Measurements from ENCODE around the gene MRPS23.
A peak's percentile ranks its signal among the peaks of the same experiment; 100 is the strongest.

Gene MRPS23

DNA sequence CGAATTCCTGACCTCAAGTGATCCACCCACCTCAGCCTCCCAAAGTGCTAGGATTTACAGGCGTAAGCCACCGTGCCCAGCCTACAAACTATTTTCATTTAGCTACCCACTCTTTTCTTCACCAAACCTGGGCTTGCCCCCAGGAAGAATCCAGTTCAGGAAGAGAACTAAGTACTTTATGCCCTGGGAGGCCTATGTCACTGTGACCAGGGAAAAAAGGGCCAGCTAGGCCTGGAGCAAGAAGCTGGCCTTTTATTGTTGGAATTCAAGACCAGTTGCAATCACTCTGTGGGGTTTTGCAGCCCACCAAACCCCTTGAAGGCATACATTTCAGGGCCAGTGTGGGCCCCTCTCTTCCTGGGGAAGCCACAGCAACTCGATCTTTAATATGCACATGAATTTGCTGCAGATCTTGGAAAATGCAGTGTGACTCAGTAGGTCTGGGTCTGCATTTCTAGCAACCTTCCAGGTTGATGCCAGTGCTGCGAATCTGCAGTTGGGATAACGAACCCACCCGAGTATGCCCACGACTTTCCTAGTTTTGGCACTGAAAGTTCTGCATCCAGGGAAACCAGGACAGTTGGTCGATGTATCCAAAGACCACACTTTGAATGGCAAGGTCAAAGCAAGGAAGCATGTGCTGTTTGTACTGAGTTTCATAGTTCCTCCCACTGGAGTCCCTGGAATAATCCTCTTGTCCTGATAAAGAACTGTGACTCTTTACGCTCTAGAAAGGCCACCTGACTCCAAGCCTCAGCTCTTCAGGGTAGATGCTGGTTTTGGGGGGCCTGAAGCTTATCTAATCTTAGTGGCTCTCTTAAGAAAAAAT is 7.2 kb upstream of the MRPS23 start:
- Histone ChIP-seq H3K9ac (ENCODE audit: low read length) (no peak overlapping the region), H3K4me3 (ENCODE audit: low read depth, low read length, poor library complexity, severe bottlenecking) (no peak overlapping the region), H3K9me2 (ENCODE audit: low read depth, low read length) (no peaks in the 10 kb centered on the region), H3K36me3 (ENCODE audit: insufficient read depth, low read length) (no peaks in the 10 kb centered on the region), H2AFZ (ENCODE audit: low read length) (no peak overlapping the region), H3K79me2 (ENCODE audit: insufficient read depth, low read length) (no peaks in the 10 kb centered on the region), H3K27ac (ENCODE audit: low read depth, low read length, poor library complexity, severe bottlenecking) (no peak overlapping the region), H3K27me3 (ENCODE audit: insufficient read depth, low read length) (no peaks in the 10 kb centered on the region; the same call in 1 of the 2 replicates), H3K4me2 (ENCODE audit: low read length) (no peak overlapping the region), H3K4me1 (ENCODE audit: insufficient read depth, low read length, severe bottlenecking) (peaks cover 17% of the 10 kb centered on the region), H4K20me1 (ENCODE audit: insufficient read depth, low read length) (no peaks in the 10 kb centered on the region), H3F3A (ENCODE audit: insufficient read depth, low read length) (no peaks in the 10 kb centered on the region), H3K9me3 (ENCODE audit: low read length) (no peaks in the 10 kb centered on the region)
- no peak for TF ChIP-seq EZH2 (IDR thresholded peaks at IDR 0.05; ENCODE audit: borderline replicate concordance, low read length)
- TF ChIP-seq, protein P1, sequence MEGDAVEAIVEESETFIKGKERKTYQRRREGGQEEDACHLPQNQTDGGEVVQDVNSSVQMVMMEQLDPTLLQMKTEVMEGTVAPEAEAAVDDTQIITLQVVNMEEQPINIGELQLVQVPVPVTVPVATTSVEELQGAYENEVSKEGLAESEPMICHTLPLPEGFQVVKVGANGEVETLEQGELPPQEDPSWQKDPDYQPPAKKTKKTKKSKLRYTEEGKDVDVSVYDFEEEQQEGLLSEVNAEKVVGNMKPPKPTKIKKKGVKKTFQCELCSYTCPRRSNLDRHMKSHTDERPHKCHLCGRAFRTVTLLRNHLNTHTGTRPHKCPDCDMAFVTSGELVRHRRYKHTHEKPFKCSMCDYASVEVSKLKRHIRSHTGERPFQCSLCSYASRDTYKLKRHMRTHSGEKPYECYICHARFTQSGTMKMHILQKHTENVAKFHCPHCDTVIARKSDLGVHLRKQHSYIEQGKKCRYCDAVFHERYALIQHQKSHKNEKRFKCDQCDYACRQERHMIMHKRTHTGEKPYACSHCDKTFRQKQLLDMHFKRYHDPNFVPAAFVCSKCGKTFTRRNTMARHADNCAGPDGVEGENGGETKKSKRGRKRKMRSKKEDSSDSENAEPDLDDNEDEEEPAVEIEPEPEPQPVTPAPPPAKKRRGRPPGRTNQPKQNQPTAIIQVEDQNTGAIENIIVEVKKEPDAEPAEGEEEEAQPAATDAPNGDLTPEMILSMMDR (IDR thresholded peaks at IDR 0.05; ENCODE audit: low read length): no peak

DNA sequence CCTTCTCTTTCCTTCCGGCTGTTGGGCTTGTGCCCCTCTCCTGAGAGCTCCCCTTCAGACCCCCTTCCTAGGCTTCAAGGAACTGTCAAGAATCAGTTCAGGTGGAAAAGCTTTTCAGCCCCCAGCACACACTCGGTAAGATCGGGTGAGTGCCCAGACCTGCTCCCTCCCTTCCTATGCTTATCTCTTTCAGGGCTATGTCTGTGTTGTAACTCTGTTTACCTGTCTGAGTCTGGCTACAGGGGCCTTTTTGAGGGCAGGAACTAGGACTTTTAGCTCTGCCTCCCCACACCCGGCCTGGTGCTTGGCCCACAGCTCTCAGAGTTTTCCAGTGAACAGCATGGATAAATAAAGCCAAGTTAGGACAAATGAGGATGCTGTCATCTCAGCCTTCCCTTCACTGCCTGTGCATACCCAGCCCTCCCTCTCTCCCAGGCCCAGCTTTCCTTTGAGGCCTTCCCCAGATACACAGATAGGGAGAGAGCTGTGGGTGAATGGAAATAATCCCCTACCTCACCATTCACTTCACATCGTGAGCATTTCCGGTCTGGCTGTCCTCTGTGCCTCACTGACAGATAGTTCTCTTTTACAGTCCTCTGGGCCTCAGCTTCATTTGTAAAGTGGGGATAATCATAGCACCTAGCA is 5.7 kb upstream of the MRPS23 start:
- H3K4me3 ChIP-seq (ENCODE audit: low read depth, low read length, poor library complexity, severe bottlenecking): peak overlapping the region; percentile 41
- H3K79me2 ChIP-seq (ENCODE audit: insufficient read depth, low read length): no peaks in the 10 kb centered on the region
- peak overlapping the region; percentile 37; the same call in 1 of the 2 replicates for H3K9ac ChIP-seq (ENCODE audit: low read length)
- H4K20me1 ChIP-seq (ENCODE audit: insufficient read depth, low read length): no peaks in the 10 kb centered on the region
- H3K27ac ChIP-seq (ENCODE audit: low read depth, low read length, poor library complexity, severe bottlenecking): no peak overlapping the region
- no peak for TF ChIP-seq EZH2 (IDR thresholded peaks at IDR 0.05; ENCODE audit: borderline replicate concordance, low read length)
- TF ChIP-seq, protein P1 (IDR thresholded peaks at IDR 0.05; ENCODE audit: low read length): no peak
- no peaks in the 10 kb centered on the region for H3K9me3 ChIP-seq (ENCODE audit: low read length)
- no peaks in the 10 kb centered on the region for H3K9me2 ChIP-seq (ENCODE audit: low read depth, low read length)
- H3K4me1 ChIP-seq (ENCODE audit: insufficient read depth, low read length, severe bottlenecking): peaks cover 15% of the 10 kb centered on the region
- H3K4me2 ChIP-seq (ENCODE audit: low read length): peak overlapping the region; percentile 56
- no peaks in the 10 kb centered on the region for H3F3A ChIP-seq (ENCODE audit: insufficient read depth, low read length)
- H2AFZ ChIP-seq (ENCODE audit: low read length): peak overlapping the region; percentile 81; the same call in 1 of the 2 replicates
- no peaks in the 10 kb centered on the region for H3K36me3 ChIP-seq (ENCODE audit: insufficient read depth, low read length)
- no peaks in the 10 kb centered on the region for H3K27me3 ChIP-seq (ENCODE audit: insufficient read depth, low read length)

DNA sequence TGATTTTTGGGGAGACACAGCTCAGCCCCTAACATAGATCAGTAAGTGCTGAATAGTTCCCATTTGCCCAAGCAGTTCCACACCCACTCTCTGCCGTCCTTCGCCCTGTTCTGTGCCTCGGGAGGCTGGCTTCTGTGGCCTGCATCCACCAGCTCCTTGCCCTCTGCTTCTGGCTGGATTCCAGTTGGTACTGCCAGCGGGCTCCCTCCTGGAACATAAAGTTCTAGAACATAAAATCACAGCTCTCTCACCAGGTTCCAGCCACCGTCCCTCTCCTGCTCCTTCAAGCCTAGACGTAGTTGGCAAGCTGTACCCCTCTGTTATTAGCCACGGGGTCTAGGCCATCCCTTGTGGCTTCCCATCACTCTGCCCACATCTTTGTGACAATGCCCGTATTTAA is 3.9 kb upstream of the MRPS23 start:
- Histone ChIP-seq H3K9ac (ENCODE audit: low read length) (no peak overlapping the region), H3K27ac (ENCODE audit: low read depth, low read length, poor library complexity, severe bottlenecking) (no peak overlapping the region), H3K27me3 (ENCODE audit: insufficient read depth, low read length) (no peaks in the 10 kb centered on the region), H3K4me2 (ENCODE audit: low read length) (no peak overlapping the region), H3F3A (ENCODE audit: insufficient read depth, low read length) (no peaks in the 10 kb centered on the region), H3K79me2 (ENCODE audit: insufficient read depth, low read length) (peaks cover 9% of the 10 kb centered on the region), H3K36me3 (ENCODE audit: insufficient read depth, low read length) (no peaks in the 10 kb centered on the region), H3K4me3 (ENCODE audit: low read depth, low read length, poor library complexity, severe bottlenecking) (no peak overlapping the region), H4K20me1 (ENCODE audit: insufficient read depth, low read length) (no peaks in the 10 kb centered on the region), H3K9me2 (ENCODE audit: low read depth, low read length) (no peaks in the 10 kb centered on the region), H3K4me1 (ENCODE audit: insufficient read depth, low read length, severe bottlenecking) (peaks cover 22% of the 10 kb centered on the region), H2AFZ (ENCODE audit: low read length) (no peak overlapping the region), H3K9me3 (ENCODE audit: low read length) (no peaks in the 10 kb centered on the region)
- TF ChIP-seq, protein P1 (IDR thresholded peaks at IDR 0.05; ENCODE audit: low read length): no peak
- TF ChIP-seq EZH2 (IDR thresholded peaks at IDR 0.05; ENCODE audit: borderline replicate concordance, low read length): no peak
